Hepatocyte (in vitro differentiated cells): ENCODE data around the gene AURKA. TPM values are rescaled to one million over a fixed set of nuclear protein-coding genes. Genes with fewer than 3 reads are reported as not detected.
A peak's percentile ranks its signal among the peaks of the same experiment; 100 is the strongest.

Source experiments
- DNase-seq: peaks from one replicate; pipeline ENCODE4 v3.0.0-alpha.2; 2016; ENCODE audit warnings: low spot score
- H2AFZ ChIP-seq: fragments of 200-600 bp; sonication (generic); 2 replicates; pipeline ENCODE4 v1.6.0; 2016; ENCODE audit warnings: antibody characterized with exemption, mild to moderate bottlenecking
- H3K27ac ChIP-seq: fragments of 200-600 bp; sonication (generic); 2 replicates; pipeline ENCODE4 v1.5.1; 2016; ENCODE audit warnings: mild to moderate bottlenecking
- H3K27me3 ChIP-seq: fragments of 200-600 bp; sonication (generic); 2 replicates; pipeline ENCODE4 v1.6.1; 2016
- H3K36me3 ChIP-seq: fragments of 200-600 bp; sonication (generic); replicated peaks from 2 replicates; pipeline ENCODE4 v1.5.1; 2016; ENCODE audit warnings: low read depth; ENCODE audit not compliant: insufficient read depth
- H3K4me1 ChIP-seq: fragments of 200-600 bp; sonication (generic); 2 replicates; pipeline ENCODE4 v1.5.1; 2016; ENCODE audit warnings: mild to moderate bottlenecking, moderate library complexity; ENCODE audit not compliant: insufficient read depth
- H3K4me2 ChIP-seq: fragments of 200-600 bp; sonication (generic); 2 replicates; pipeline ENCODE4 v1.6.0; 2016
- H3K4me3 ChIP-seq: fragments of 200-600 bp; sonication (generic); 2 replicates; pipeline ENCODE4 v1.5.1; 2016; ENCODE audit warnings: mild to moderate bottlenecking
- H3K79me2 ChIP-seq: fragments of 200-600 bp; sonication (generic); 2 replicates; pipeline ENCODE4 v1.6.0; 2017; ENCODE audit warnings: mild to moderate bottlenecking
- H3K9me2 ChIP-seq: fragments of 200-600 bp; sonication (generic); replicated peaks from 2 replicates; pipeline ENCODE4 v1.6.0; 2017; ENCODE audit warnings: mild to moderate bottlenecking; ENCODE audit not compliant: insufficient read depth
- H3K9me3 ChIP-seq: fragments of 200-600 bp; sonication (generic); 2 replicates; pipeline ENCODE4 v1.5.1; 2016; ENCODE audit warnings: low read depth, mild to moderate bottlenecking
- H4K20me1 ChIP-seq: fragments of 200-600 bp; sonication (generic); 2 replicates; pipeline ENCODE4 v1.6.0; 2016; ENCODE audit warnings: mild to moderate bottlenecking; ENCODE audit not compliant: insufficient read depth, poor library complexity, severe bottlenecking
- CTCF ChIP-seq: fragments of 200-600 bp; sonication (generic); IDR thresholded peaks from 2 replicates; pipeline ENCODE4 v1.5.1; 2016; ENCODE audit warnings: antibody characterized with exemption, mild to moderate bottlenecking; ENCODE audit not compliant: poor library complexity
- EZH2 ChIP-seq: fragments of 200-600 bp; sonication (generic); IDR thresholded peaks from 2 replicates; pipeline ENCODE4 v1.6.1; 2016; ENCODE audit warnings: antibody characterized with exemption, mild to moderate bottlenecking, borderline replicate concordance
- EZH2phosphoT487 ChIP-seq: fragments of 200-600 bp; sonication (generic); IDR thresholded peaks from one replicate; pipeline ENCODE4 v1.6.1; 2018; ENCODE audit warnings: antibody characterized with exemption, mild to moderate bottlenecking, low read depth, moderate library complexity; ENCODE audit not compliant: unreplicated experiment, severe bottlenecking
- WGBS: methylation state at CpG from one replicate; pipeline ENCODE4 v1.1.6; 2016; ENCODE audit warnings: low lambda C conversion rate; ENCODE audit errors: missing lambda C conversion rate; 5-methylcytosine and 5-hydroxymethylcytosine counted together
- polyA plus RNA-seq: library from polyadenylated mRNA; unstranded; fragments of >200 nt; fragmentation: Nextera tagmentation; extraction: Ambion mirVana; gene quantifications from 2 replicates; pipeline ENCODE4 v1.2.1, GENCODE V29; 2016
- total RNA-seq: library from RNA; depleted of rRNA; stranded (reverse); fragments of >200 nt; gene quantifications from 2 replicates; pipeline ENCODE4 v1.2.3, GENCODE V29; 2014

Gene AURKA
- total and polyA plus RNA-seq, 2 experiments from 2014 or later: 13.4 to 16.9 TPM

GRCh38 chr20:56414842-56415765, 23.1 kb upstream of the AURKA start:
- TF ChIP-seq EZH2phosphoT487 (no peak), EZH2 (no peak), CTCF (no peak)
- Histone ChIP-seq H3K4me1 (no peaks in the 10 kb centered on the region), H4K20me1 (no peaks in the 10 kb centered on the region), H3K4me2 (no peak overlapping the region), H3K9me3 (no peaks in the 10 kb centered on the region), H2AFZ (no peak overlapping the region), H3K36me3 (no peaks in the 10 kb centered on the region), H3K79me2 (no peaks in the 10 kb centered on the region), H3K27me3 (no peaks in the 10 kb centered on the region), H3K4me3 (no peak overlapping the region), H3K27ac (no peak overlapping the region), H3K9me2 (no peaks in the 10 kb centered on the region)
- DNase-seq: no peak
- 91% methylated on average over 12 of the region's 12 CpGs for whole genome bisulfite sequencing

- Histone ChIP-seq H3K4me1 (no peaks in the 10 kb centered on the region), H3K9me3 (no peaks in the 10 kb centered on the region), H3K36me3 (no peaks in the 10 kb centered on the region), H3K4me2 (peak overlapping the region; percentile 54), H3K27me3 (no peaks in the 10 kb centered on the region), H4K20me1 (no peaks in the 10 kb centered on the region), H3K27ac (no peak overlapping the region), H3K9me2 (no peaks in the 10 kb centered on the region), H2AFZ (no peak overlapping the region), H3K4me3 (no peak overlapping the region), H3K79me2 (no peaks in the 10 kb centered on the region)
- WGBS: 98% methylated on average over 3 of the region's 3 CpGs
- no peak for DNase-seq
- TF ChIP-seq CTCF: no peak
- TF ChIP-seq EZH2phosphoT487: no peak
Observed at GRCh38 chr20:56412949-56413348, 20.9 kb upstream of the AURKA start.

- H3K9me2 ChIP-seq: no peaks in the 10 kb centered on the region
- peak overlapping the region; percentile 54 for H3K4me2 ChIP-seq
- no peaks in the 10 kb centered on the region for H3K9me3 ChIP-seq
- no peak for DNase-seq
- H3K36me3 ChIP-seq: no peaks in the 10 kb centered on the region
- H3K79me2 ChIP-seq: no peaks in the 10 kb centered on the region
- H3K27ac ChIP-seq: peak overlapping the region; percentile 49
- no peaks in the 10 kb centered on the region for H4K20me1 ChIP-seq
- no peak overlapping the region for H3K4me3 ChIP-seq
- H2AFZ ChIP-seq: no peak overlapping the region
- no peaks in the 10 kb centered on the region for H3K27me3 ChIP-seq
- WGBS: 97% methylated on average over 7 of the region's 7 CpGs
- TF ChIP-seq EZH2 (no peak), EZH2phosphoT487 (no peak), CTCF (no peak)
- H3K4me1 ChIP-seq: no peaks in the 10 kb centered on the region
Observed at GRCh38 chr20:56412473-56412790, 20.4 kb upstream of the AURKA start.
